Spinal cord (tissue), 10 donors: ENCODE data around the gene KLHDC3. TPM values are rescaled to one million over a fixed set of nuclear protein-coding genes. Genes with fewer than 3 reads are reported as not detected.

ENCODE experiments used
- DNase-seq, 6 donors: peaks; one replicate each; pipeline versions ENCODE4 v3.0.0 to v3.0.0-alpha.2; 2013 to 2015; ENCODE audit warnings: low spot score in 6 of 6, low read depth in 4 of 6
- H3K27ac ChIP-seq: one replicate; pipeline ENCODE4 v1.5.1; 2013; ENCODE audit warnings: low read depth, low read length, control low read depth
- H3K27me3 ChIP-seq: one replicate; pipeline ENCODE4 v1.6.1; 2013; ENCODE audit warnings: low read length; ENCODE audit not compliant: control insufficient read depth, insufficient read depth
- H3K36me3 ChIP-seq: one replicate; pipeline ENCODE4 v1.6.1; 2013; ENCODE audit warnings: low read length; ENCODE audit not compliant: control insufficient read depth, insufficient read depth
- H3K4me1 ChIP-seq: one replicate; pipeline ENCODE4 v1.6.1; 2013; ENCODE audit warnings: low read length; ENCODE audit not compliant: control insufficient read depth, insufficient read depth
- H3K4me3 ChIP-seq: one replicate; pipeline ENCODE4 v1.5.1; 2013; ENCODE audit warnings: low read depth, low read length, control low read depth
- H3K9me3 ChIP-seq: one replicate; pipeline ENCODE4 v1.6.1; 2013; ENCODE audit warnings: low read length; ENCODE audit not compliant: control insufficient read depth, insufficient read depth
- WGBS: methylation state at CpG from one replicate; pipeline ENCODE4 v1.1.5; 2013; ENCODE audit warnings: missing lambda C conversion rate; ENCODE audit not compliant: insufficient coverage; 5-methylcytosine and 5-hydroxymethylcytosine counted together
- polyA plus RNA-seq, 2 donors: library from polyadenylated mRNA; unstranded; fragments of 120-200 nt; gene quantifications; one replicate each; pipeline ENCODE4 v1.2.1, GENCODE V29; 2013; ENCODE audit not compliant: insufficient read length in 2 of 2
- total RNA-seq, 2 donors: library from RNA; depleted of rRNA in 1 of 2; stranded (reverse); fragments of 120-200 nt in 1 of 2; fragments of >200 nt in 1 of 2; gene quantifications; one replicate each; pipeline versions ENCODE4 v1.2.3 to v1.2.4, GENCODE V29; 2013 to 2014
- donor health status: healthy.

The KLHDC3 gene
- total and polyA plus RNA-seq, 4 donors = 106 to 136 (median 127) TPM

DNA sequence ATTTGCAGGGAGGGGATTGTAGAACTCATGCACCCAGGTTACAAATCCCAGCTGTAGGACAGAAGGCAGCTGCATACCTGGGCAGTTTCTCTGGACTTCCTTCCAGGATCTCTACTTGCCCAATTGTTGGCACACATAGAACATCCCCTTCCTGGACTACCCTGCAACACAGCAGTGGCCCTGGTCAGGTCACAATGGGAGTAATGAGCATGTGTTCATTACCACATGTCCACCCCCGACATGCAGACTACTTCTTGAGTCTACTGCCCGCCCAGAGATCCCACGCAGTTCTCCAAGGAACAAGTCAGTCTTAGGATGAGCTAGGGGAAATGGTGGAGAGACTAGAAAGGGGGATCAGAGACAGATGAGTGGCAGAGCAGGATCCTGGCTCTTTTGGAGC lies 40.1 kb upstream of the KLHDC3 start:
- Histone ChIP-seq H3K27ac (no peak overlapping the region), H3K4me1 (peaks cover 14% of the 10 kb centered on the region), H3K27me3 (no peaks in the 10 kb centered on the region), H3K36me3 (peaks cover 26% of the 10 kb centered on the region), H3K4me3 (no peak overlapping the region), H3K9me3 (no peaks in the 10 kb centered on the region)
- DNase-seq = no peak
- no CpG with 5 or more reads among the region's 3 CpGs for WGBS

DNA sequence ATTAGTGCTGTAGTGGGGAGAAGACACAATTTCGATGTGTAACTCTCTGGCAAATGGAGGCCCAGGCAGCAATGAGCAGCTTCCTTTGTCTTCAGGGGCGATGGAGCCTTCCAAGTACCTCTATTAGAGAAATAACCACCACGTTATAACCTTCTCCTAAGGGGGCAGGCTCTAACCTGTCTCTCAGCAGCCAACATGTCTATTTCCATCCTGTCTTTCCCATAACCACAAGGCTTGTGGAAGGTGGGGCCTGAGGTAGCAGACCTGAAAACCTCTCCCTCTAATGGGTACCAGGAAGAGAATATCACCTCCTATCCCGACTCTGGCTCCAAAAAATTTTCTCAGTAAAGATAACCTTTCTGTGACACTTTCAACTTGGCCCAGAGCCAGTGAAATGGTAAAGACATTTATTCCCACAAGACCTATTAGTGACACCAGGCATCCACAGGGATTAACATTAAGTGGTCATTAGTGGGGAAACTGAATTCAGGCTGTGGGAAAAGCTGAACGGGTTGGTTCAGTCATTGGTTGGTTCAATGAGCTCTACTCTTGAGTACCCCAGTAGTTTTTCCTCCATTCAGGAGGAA lies 39.0 kb upstream of the KLHDC3 start:
- no peak for DNase-seq
- H3K4me3 ChIP-seq = no peak overlapping the region
- peaks cover 15% of the 10 kb centered on the region for H3K36me3 ChIP-seq
- no peaks in the 10 kb centered on the region for H3K27me3 ChIP-seq
- H3K9me3 ChIP-seq = no peaks in the 10 kb centered on the region
- 95% methylated on average over 3 of the region's 5 CpGs for WGBS
- H3K27ac ChIP-seq = no peak overlapping the region
- H3K4me1 ChIP-seq = peaks cover 23% of the 10 kb centered on the region

DNA sequence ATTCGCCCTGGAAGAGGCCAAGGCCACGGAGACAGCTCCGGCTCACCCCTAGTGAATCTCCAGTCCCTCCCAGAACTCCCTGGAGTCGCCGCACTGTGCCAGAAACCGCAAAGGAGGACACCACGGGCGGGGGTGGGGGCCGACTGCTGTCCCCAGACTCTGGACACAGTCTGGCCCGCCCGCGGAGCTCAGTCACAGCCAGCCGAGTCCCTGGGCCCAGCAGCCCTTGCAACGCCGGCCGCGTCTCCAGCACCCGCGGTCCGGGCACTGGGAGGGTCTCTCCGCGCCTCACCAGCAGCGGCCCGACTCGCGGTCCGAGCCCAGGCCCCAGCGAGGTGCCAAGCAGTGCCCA lies 35.6 kb upstream of the KLHDC3 start:
- H3K9me3 ChIP-seq = no peaks in the 10 kb centered on the region
- DNase-seq = no peak
- H3K36me3 ChIP-seq = peaks cover 9% of the 10 kb centered on the region
- WGBS = 1% methylated on average over 28 of the region's 28 CpGs
- H3K27ac ChIP-seq = no peak overlapping the region
- no peaks in the 10 kb centered on the region for H3K27me3 ChIP-seq
- peak overlapping the region; percentile 70 for H3K4me3 ChIP-seq
- H3K4me1 ChIP-seq = peaks cover 31% of the 10 kb centered on the region

DNA sequence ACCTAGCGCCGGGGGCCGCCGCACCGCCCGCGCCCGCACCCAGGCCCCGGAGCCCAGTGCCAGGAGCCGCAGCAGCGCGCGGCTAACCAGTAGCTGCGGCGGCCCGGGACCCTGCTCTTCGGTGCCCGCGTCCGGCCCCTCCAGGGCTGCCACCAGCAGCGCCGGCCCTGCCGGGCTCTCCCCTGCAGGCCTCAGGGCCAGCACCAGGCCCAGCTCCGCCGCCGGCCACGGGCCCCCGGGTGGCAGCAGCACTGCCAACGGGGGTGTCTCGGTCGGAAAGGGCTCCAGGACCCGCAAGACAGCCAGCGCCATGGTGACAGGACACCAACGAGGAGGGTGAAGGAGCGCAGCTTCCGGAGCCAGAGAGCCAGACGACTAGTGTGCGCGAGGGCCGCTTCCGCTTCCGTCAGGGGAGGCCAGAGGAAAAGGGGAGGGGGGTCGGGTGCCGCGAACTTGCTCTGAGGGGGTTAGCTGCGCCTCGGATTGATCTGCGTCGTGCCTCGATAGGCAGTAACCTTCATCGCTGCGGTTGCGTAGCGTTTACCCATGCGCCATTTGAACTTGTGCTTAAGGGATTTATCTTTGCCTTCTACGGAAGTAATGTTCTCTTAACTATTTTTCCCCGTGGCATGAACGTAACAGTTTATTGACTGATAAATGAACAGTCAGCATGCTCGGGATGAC lies 35.1 kb upstream of the KLHDC3 start, which contains the start of gene PEX6:
PEX6 (minus strand) TSS at position 343 of the 684 bp plus-strand sequence; CDS start at position 312, 31 bp downstream.
- H3K27me3 ChIP-seq = no peaks in the 10 kb centered on the region
- under 1% methylated on average over 59 of the region's 59 CpGs for WGBS
- peak within 1 kb of the TSS; percentile 90 for H3K27ac ChIP-seq

DNA sequence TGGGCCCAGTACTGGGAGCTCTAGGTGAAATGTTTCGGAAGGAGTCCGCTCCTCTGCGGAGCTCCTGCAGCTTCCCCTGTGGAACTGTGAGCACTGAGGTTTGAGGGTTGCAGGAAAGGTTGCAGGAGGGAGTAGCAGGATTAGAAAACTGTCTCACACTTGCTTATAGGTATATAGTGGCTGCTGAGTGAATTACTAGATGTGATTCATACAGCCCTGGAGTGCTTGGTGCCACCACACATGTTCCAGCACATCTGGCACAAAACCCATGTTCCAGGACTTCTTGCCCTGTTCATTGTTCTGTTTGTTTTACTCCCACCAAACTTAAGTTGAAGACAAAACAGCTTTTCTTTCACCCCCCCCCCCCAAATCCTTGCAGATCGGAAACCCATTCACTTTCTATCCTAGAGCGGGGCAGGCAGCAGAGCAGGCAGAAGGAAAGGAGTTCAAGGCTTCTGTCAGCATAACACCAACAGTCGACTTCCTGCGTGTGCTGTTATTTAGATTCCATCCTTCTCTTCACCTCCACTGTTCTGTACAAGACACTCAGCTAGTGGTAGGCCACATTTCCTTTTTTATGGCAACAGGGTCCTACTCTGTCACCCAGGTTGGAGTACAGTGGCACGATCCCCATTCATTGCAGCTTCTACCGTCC lies 34.4 kb upstream of the KLHDC3 start:
- 44% methylated on average over 7 of the region's 9 CpGs for WGBS
- peak overlapping the region; percentile 90 for H3K27ac ChIP-seq
- H3K36me3 ChIP-seq = peaks cover 3% of the 10 kb centered on the region
- H3K27me3 ChIP-seq = no peaks in the 10 kb centered on the region
- H3K4me3 ChIP-seq = peak overlapping the region; percentile 70
- no peak for DNase-seq
- peaks cover 37% of the 10 kb centered on the region for H3K4me1 ChIP-seq
- no peaks in the 10 kb centered on the region for H3K9me3 ChIP-seq

More for the DNA sequence above, 35.1 kb upstream of the KLHDC3 start, which contains the start of gene PEX6:
- peaks cover 36% of the 10 kb centered on the region for H3K4me1 ChIP-seq
- peaks cover 5% of the 10 kb centered on the region for H3K36me3 ChIP-seq
- H3K9me3 ChIP-seq = no peaks in the 10 kb centered on the region
- H3K4me3 ChIP-seq = peak within 1 kb of the TSS; percentile 70
- DNase-seq = peak; percentile 62 to 97 (median 86)

DNA sequence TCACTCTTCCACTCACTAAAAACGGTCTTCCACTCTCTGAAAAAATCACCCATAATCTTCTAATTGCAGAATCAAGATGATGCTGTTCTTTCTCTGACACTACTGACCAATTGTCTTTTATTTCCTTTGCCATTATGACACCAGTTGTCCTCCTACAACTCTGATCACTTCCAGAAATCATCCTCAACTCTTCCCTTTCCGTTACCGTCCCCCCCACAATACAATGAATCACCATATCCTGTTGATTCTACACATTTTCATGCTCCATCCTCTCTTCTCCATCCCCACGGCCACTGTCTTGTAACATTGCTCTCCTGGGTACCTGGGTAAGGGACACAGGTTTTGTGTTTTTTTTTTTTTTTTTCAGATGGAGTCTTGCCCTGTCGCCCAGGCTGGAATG lies 32.2 kb upstream of the KLHDC3 start:
- Histone ChIP-seq H3K9me3 (no peaks in the 10 kb centered on the region), H3K4me1 (peaks cover 53% of the 10 kb centered on the region), H3K27ac (no peak overlapping the region), H3K36me3 (peaks cover 5% of the 10 kb centered on the region), H3K27me3 (no peaks in the 10 kb centered on the region), H3K4me3 (no peak overlapping the region)
- 93% methylated on average over 4 of the region's 5 CpGs for WGBS
- no peak for DNase-seq

DNA sequence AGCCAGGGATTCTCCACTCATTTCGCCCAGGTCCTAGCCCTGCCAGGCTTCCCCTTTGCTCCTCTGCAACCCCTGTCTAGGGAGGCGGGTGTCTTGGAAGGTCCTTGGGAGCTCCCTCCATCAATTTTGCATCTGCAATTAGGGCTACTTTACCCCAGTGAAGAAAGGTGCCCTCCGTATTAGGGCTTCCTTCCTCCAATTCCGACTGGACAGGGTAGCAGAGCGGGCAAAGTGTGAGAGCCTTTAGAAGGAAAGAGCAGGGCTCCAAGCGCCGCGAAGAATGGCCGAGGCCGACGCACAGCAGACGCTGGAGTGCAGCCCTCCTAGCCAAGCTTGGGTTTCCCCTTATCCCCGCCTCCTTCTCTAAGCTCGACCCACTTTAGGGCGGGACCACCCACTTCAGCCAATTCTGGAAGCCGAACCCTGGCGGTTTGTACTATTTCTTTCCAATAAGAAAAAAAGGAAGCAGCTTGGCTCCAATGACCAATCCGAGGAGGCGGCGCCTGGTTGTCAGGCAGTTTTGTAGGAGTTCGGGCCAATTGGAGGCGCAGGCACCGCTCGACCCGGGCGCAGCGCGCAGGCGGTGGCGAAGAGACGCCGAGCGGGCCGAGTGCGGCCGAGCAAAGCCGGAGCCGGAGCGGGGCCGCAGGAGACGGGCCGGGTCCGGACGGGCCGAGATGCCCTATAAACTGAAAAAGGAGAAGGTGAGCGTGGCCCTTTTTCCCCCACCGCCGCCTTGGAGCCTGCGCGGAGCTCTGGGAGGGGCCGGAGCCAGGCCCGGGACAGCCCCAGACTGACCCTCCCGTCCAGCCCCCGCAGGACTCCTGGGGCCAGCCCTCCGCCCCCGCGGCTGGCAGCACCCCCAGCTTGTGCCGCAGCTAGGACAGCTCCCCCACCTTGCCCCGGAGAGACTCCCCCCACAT lies 29.8 kb upstream of the KLHDC3 start, which contains the start of gene PPP2R5D:
PPP2R5D (plus strand) TSS at position 570 of the 923 bp plus-strand sequence; CDS start at position 678, 108 bp downstream.
- peaks cover 37% of the 10 kb centered on the region for H3K4me1 ChIP-seq
- under 1% methylated on average over 52 of the region's 59 CpGs for WGBS
- peak within 1 kb of the TSS; percentile 69 for H3K4me3 ChIP-seq
- H3K27ac ChIP-seq = peak within 1 kb of the TSS; percentile 97
- H3K9me3 ChIP-seq = no peaks in the 10 kb centered on the region
- H3K27me3 ChIP-seq = no peaks in the 10 kb centered on the region
- H3K36me3 ChIP-seq = peaks cover 17% of the 10 kb centered on the region
- DNase-seq = peak; percentile 94 to 100 (median 98)

DNA sequence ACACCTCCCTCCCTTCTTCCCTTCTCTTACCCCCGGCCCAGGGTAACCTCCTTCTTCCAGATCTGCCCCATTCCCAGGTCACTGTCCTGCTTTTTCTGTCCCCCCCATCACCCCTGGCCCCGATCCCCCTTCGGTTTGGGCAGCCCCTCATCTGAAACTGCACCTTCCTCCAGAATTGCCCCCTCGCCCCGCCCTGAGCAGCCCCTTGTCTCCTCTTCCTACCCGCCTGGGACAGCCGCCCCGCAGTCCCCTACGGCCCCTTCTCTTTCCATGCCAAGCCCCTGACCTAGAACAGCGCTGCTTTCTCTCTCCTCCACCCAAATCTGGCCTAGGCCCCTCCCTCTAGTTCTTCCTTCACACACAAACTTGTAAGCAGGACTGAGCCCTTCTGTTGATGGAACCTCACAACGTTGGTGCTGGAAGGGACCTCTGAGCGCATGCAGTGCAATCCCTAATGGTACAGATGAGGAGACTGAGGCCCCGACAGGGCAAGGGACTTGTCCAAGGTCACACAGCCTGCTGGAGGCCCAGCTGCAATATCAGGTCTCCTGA lies 29.0 kb upstream of the KLHDC3 start:
- Histone ChIP-seq H3K4me1 (peaks cover 30% of the 10 kb centered on the region), H3K27me3 (no peaks in the 10 kb centered on the region), H3K27ac (peak overlapping the region; percentile 79), H3K36me3 (peaks cover 24% of the 10 kb centered on the region), H3K4me3 (peak overlapping the region; percentile 69), H3K9me3 (no peaks in the 10 kb centered on the region)
- WGBS = 14% methylated on average over 12 of the region's 13 CpGs
- DNase-seq = peak in 2 of 6 donors; percentile 17 to 40
